Stimulated activated naive CD8-positive, alpha-beta T cell treated with anti-CD3 and anti-CD28 coated beads, Interleukin-15, Interleukin-2, amounts not matched to agents 100 U/mL and 50 U/mL, for 24 hours (primary cell): Measurements from ENCODE around the gene GRIK2.
"Not testable (repeated sequence)": the region's sequence is repeated elsewhere in the genome, so short reads cannot be mapped to it uniquely, and the experiment has no call there.

Experiments
- ATAC-seq: fragments of 150-1000 bp; cut with Tn5 transposase; one replicate; pipeline ENCODE4 v1.10.0; 2021
- DNase-seq: peaks from one replicate; pipeline ENCODE4 v3.0.0; 2021

Gene GRIK2

DNA sequence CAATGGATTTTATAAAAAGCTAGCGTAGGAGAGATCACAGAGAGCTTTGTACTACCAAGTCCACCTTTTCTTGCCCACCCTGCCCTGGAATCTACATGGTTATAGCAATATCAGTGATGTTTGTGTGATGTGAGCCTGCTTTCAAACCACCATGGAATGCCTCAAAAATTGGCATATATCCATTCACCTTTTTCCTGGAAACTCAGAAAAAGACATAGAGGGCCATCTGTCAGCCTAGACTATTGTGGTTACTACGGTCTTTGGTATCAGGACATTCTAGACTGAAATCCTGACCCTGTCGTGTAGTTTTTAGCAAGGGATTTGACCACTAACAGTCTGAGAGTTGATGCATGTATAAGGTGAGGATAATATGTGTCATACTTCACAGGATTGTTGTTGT, 239.6 kb downstream of the GRIK2 start:
- ATAC-seq (no peak), DNase-seq (no peak)

DNA sequence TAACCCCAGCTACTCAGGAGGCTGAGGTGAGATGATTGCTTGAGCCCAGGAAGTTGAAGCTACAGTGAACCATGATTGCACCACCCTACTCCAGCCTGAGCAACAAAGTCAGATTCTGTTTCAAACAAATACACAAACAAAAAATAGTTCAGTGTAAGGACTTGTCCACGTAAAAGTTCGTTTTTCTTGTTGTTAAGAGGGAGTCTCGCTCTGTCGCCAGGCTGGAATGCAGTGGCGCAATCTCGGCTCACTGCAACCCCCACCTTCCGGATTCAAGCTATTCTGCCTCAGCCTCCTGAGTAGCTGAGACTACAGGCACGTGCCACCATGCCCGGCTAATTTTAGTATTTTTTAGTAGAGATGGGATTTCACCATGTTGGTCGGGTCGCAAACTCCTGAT, 245.4 kb downstream of the GRIK2 start:
- ATAC-seq, DNase-seq: not testable (repeated sequence)

DNA sequence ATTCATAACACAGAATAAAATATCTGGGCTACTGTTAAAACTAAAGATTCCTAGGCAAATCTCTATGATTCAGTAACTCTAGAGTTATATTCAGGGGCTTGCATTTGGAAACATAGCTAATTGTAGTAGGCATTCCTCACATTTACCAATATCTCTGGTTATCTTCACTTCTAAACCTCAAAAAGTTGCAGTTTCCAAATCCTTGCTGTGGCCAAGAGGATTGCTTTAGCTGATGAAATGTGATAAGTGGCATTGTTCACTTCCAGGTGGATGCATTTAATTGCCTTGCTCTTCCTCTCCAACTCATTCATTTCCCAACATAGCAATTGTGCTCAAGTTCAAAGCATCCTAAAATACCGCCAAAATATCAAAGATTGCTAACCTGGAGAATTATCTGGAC, 246.6 kb downstream of the GRIK2 start:
- ATAC-seq (no peak), DNase-seq (no peak)

DNA sequence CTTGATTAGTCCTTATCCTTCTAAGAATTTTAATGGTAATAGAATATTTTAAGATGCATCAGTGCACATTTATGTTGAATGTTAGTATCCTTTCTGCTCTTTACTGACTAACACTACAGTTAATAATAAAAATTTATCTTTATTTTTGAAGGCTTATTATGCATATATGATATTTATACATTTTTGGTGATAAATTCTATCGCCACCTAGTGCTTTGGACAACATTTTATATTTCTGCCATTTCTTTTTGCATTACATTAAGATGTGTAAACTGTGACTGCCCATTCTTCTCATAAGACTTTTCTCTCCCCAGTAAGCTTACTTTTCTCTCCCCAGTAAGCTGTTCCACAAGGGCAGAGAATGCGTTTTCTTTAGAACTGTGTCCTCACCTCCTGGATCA, 252.3 kb downstream of the GRIK2 start:
- no peak for DNase-seq
- ATAC-seq: no peak

DNA sequence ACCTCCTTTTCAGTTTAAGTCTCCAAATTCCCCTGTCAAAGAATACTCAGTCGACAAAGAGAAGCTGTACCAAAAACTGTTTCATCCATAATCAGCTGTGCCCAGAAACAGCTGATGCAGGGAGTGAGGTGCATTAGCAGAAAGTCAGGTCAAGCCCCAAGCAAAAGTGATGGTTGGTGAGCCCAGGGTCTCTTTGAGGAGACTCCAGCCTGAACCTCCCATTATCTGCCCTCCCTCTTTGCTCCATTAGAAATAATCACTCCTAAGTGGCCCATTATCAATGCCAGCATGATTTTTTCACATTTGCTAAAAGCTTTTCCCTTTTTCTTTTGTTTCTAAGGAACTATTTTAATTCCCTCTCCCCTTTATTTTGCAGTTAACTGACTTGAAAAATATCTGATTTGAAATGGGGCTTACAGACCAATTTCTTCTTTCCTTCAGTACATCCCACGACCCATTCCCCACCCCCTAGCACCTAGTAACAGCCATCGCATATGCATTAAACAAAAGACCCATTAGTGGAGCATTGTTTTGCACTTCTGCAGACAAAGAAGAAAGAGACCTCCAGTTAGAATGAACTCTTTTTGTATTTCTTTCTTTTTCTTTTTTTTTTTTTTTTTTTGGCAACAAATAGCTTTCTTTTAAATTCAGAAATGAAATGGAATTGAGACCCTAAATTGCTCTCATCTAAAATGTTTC, 257.0 kb downstream of the GRIK2 start:
- DNase-seq: no peak
- ATAC-seq: no peak

DNA sequence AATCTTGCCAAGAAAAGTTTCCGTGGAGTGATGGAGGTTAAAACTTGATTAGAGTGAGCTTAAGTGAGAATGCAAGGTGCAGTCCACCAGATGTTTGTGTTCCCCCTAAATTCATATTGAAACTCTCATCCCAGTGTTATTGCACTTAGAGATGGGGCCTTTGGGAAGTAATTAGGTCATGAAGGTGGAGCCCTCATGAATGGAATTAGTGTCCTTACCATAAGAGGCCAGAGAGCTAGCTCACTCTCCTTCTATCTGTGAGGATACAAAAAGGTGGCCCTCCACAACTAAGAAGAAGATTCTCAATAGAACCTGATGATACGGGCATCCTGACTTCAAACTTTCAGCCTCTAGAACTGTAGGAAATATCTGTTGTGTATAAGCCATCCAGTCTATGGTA, 258.6 kb downstream of the GRIK2 start:
- ATAC-seq (no peak), DNase-seq (no peak)

DNA sequence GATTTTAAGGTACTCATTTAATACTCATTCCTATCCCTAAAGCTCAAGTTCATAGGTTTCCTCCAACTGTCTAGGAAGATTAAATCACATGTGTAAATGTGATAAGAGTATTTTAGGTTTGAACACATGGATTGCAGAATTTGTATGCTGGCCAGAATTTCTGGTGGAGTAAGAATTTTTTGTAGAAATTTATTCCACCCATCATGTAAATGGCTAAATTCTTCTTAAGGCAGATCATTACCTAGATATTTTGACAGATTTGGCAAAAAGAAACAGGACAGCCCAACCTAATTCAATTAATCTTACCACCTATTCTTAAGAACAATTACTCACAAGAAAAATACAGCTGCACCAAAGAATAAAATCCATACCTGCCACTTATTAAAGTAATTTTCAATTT, 261.6 kb downstream of the GRIK2 start:
- DNase-seq (no peak), ATAC-seq (no peak)

DNA sequence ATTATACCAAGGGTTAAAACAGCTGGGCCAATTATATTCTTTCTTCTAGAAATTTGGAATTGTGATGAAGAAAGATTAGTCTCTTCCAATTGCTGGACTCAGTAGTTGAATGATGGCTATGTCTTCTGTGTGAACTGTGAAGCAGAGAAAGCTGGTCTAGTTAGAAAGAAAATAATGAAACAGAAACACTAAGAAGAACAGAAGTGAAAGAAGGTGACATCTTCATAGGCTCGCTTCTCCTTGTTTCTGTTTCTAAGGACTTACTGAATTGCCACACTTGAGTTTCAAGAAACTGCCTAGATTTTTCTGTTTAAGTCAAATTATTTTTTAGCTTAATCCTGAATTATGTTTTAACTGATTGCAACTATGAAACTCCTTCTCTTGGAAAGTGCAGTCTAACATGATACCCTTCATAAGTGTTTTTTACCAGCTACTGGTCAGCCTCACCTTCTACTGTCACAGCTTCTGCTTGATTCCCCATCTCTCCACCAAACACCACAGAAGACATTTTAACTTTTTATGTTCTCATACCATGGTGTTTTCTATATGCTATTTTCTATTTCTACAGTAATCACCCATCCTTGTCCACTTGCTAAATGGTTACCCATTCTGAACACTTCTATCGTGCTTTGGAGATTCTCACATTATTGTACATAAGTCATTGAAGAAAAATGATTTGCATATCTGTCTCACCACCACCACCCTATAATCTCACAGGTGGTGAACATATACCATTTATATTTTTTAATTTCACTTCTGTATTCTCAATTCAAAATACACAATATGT, 268.8 kb downstream of the GRIK2 start:
- no peak for ATAC-seq
- no peak for DNase-seq

DNA sequence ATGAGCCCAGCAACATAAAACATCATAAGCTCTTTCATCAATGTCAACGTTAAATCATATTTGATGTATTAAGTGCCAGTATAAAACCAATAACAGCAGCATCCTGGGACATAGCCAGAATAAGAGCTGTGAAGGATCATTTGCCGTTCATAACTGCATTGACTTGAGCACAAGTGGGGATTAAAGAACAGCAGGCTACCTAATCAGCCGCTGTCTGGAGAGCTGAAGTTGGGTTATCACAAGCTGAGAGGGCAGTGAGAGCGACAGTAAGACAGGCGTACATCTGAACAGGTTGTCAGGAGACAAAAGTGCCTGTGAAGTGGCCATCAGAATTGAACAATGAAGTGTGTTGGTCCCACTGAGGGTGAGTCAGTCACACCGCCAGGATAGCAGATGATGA, 269.6 kb downstream of the GRIK2 start:
- DNase-seq (no peak), ATAC-seq (no peak)

DNA sequence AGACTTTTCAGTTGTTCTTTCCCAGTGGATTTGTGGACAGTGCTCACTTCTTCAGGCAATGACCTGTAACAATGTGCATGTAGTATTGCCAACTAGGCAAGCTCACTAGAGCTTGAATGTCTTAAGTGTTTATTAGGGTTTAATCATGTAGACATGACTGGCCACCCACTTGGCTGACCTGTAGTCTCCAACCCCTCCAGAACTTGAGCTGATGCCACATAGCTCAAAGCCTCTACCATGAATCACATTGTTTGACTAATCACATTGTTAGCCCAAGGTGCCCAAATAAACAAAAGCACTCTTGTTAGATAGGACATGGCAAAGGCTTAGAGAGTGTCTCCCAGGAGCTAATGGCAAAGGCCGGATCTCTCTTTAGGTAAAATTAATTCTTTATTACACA, 272.7 kb downstream of the GRIK2 start:
- DNase-seq: no peak
- no peak for ATAC-seq

DNA sequence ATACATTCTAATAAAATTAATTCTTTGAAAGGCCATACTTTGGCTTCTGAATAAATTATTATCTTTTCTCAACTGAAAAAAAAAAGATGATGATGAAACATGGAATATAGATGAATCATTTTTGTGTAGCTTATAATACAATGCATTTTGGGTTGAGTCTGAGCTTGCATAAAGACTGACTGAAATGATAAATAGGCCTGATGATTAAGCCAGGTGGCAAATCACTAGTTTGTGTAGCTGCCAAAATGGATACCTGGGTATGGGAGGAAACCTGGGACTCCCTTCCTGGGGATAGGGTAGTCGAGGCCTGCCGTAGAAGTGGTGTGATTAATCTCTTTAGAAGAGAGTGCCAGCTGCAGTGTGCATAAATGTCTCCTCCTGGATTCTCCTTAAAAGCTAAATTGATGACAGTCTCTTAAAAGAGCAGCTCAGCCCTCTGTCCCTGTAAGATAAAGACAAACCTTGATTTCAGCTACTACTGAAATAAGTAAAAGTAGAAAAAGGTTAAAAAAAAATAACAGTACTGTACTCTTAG, 275.1 kb downstream of the GRIK2 start:
- no peak for ATAC-seq
- DNase-seq: no peak

DNA sequence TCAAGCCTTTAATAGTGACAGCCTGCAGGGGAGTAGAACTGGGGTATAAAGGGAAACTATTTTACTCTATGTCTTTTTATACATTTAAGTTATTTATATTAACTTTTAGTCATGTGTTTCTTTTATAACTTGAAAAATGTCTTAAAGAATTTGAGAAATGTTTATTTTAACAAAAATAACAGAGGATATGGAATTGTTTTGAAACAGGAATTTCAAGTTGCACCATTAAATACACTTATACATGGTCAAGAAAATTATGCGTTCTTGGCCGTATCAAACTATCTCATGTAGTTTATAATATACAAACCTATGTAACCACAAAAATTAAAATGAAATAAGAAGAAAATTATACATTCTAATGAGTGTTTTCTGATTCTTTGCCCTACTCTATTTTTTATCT, 282.7 kb downstream of the GRIK2 start:
- no peak for ATAC-seq
- no peak for DNase-seq

DNA sequence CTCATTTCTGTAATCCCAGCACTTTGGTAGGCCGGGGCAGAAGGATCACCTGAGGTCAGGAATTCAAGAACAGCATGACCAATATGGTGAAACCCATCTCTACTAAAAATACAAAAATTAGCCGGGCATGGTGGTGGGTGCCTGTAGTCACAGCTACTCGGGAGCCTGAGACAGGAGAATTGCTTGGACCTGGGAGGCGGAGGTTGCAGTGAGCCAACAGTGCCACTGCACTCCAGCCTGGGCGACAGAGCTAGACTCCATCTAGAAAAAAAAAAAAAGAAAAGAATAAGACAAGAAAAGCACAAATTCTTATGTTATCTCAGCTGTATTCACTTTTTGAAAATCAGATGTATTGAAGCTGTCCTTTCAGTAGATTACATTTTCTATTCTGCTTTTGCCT, 289.4 kb downstream of the GRIK2 start:
- no peak for ATAC-seq
- DNase-seq: no peak

DNA sequence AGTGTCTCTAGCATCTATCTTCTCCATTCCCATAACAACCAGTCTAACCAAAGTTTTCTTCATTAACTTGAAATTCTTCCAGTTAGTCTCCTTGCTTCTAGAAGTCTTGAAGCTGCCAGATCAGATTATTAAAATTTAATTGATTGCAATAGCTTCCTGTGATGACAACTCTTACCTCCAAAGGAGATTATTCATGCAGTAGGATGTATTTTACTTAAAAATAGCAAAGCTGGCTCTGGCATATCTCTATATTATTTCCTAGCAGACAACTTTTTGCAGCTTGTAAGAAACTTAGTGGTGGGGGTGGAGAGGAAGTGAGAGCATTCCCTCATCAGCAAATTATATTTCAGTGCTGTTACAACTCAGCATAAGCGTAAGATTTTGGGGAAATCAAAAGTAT, 290.4 kb downstream of the GRIK2 start:
- ATAC-seq: no peak

DNA sequence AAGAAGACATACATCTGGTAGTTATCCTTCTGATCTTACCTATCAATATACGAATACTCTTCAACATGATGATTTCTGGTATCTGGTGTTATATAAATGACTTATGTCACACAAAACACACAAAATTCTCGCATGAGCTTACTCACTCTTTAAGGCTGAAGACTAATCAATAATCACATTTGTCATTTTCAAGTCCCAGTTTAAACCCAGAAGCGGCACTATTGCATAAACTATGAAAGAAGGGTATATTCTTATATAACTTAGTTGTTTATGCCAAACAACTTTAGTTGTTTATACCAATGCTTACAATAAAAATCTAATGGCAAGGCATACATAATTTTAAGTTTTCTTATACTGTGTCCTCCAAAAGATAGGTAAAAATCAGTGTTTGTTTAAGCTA, 293.1 kb downstream of the GRIK2 start:
- no peak for DNase-seq

More for the DNA sequence above, 290.4 kb downstream of the GRIK2 start:
- DNase-seq: no peak

DNA sequence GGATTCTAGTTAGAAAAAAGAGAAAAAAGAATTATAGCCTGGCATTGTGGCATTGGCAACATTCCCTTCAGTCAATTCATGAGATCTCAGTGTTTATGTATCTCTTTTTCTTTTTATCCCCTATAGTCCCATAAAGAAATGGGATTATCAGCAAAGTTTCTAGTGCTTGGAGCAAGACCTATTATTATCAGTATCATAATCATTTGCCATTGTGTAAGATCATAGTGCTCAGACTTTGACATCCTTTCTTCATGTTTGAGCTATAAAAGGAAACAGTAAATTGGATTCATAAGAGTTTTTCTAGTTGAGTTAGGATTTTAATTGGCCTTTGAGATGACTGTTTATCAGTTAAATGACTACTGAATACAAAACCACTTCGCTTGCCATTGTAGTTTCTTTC, 295.6 kb downstream of the GRIK2 start:
- ATAC-seq (no peak), DNase-seq (no peak)

More for the DNA sequence above, 293.1 kb downstream of the GRIK2 start:
- no peak for ATAC-seq

DNA sequence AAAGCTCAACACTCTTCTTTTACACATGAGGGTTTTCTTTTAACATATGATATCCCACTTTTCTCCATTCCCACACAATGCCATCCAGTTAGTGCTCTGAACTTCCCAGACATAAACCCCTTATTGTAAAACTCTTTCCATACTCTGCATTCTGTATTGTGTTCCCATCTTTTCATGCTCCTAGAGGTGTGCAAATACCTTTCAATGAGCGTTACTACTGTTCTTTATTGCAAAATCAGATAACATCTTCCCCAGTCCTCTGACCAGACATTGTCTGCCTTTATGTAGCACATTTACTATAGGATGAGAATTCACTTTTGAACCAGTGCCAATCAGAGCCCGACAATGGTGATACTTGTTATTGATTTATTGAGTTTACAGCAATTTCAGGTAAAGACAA, 296.2 kb downstream of the GRIK2 start:
- ATAC-seq: no peak
- DNase-seq: no peak

DNA sequence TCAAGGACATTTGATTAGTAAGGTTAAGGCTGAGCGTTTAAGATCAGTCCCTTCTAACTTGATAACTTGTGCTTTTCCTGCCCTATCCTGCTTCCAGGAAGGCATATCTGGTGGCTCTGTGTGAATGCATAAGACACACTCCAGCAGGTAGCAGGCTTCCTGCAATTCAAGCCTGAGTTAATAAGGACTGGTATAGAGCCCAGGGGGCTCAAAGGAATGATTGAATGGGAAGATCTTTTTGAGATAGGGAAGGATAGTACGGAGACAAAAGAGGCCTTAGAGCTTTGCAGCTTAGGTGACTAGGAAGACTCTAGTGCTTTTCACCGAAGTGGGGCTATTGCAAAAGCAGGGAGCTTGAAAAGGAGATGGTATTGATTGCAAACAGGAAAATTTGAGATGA, 307.1 kb downstream of the GRIK2 start:
- ATAC-seq (no peak), DNase-seq (no peak)

DNA sequence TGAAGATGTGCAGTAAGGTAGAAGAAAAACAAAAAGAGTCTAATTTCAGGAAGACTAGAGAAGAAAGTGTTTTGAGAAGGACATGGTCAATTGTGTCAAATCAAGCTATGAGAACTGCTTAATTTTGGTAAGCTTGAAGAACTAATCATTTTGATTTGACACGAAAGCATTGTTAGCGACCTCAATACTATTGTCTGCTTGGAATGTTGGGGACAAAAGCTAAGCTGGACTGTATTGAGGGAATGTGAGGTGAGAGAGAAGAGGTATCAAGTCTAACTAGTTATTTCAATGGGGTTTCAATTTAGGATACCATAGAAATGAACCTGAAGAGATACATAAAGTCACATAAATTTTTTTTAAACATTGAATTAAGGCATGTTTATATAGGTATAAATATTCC, 309.8 kb downstream of the GRIK2 start:
- no peak for DNase-seq
- ATAC-seq: no peak

DNA sequence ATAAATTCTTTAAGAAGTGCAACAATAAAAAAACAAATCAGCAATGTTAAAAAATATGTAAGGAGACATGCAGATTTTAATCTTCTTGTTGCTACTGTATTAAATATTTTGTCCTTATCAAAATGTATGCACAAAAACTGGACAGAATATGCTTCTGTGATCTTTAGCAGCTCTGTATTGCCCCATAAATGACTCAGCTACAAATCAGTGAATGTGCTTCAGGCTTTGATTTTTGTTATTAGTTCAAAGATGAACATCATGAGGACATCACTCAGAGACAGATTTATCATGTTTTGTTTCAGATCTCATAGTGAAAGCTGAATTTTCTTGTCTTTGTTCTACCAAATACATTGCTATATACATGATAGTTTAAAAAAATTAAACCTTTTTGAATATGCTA, 312.4 kb downstream of the GRIK2 start:
- ATAC-seq: no peak
- no peak for DNase-seq

DNA sequence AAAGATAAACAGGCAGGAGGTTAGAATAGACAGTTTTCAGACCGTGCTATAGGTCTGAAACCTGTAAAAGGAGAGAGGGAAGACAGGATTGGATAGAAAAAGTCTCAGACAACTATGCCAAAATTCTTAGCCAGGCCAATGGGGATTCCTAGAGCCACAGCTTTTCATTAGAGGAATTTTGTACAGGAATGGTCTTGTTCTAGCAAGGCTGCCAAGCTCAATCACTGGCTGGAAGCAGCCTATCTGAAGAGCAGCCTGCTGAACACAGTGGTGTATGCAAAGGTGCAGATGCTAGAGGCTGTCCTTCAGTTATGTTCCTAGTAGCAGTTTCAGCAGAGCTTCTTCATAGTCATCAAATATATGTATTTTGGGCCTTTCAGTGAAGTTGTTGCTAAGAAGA, 313.1 kb downstream of the GRIK2 start:
- ATAC-seq (no peak), DNase-seq (no peak)

DNA sequence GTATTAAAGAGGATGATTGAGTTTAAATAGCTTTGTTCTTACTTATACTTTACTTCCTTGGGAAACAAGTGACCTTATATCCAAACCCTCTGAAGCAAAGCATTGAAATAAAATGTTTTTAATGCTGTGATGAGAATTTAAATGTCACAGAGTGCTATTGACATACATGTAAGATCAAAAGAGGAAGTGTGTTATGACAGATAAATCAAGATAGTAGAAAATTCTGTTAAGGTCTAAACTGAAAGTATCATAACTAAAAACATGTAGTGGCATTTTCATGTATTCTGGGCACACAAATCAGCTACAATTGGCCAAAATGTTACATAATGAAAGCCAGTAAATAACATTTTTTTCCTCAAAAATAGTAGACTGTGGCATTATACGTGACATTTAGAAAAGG, 318.0 kb downstream of the GRIK2 start:
- DNase-seq (no peak), ATAC-seq (no peak)

DNA sequence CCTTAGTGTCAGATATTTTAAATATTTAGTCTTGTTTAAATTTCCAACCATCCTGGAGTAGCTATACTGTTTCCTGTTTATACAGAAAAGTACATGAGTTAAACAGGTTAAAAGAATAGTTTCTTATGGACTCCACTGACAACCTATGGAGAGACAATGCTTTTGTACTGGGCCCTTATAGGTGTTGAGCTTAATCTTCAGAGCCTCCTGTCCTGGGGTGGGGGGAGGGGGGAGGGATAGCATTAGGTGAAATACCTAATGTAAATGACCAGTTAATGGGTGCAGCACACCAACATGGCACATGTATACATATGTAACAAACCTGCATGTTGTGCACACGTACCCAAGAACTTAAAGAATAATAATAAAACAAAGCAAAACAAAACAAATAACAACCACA, 322.9 kb downstream of the GRIK2 start:
- ATAC-seq (no peak), DNase-seq (no peak)

DNA sequence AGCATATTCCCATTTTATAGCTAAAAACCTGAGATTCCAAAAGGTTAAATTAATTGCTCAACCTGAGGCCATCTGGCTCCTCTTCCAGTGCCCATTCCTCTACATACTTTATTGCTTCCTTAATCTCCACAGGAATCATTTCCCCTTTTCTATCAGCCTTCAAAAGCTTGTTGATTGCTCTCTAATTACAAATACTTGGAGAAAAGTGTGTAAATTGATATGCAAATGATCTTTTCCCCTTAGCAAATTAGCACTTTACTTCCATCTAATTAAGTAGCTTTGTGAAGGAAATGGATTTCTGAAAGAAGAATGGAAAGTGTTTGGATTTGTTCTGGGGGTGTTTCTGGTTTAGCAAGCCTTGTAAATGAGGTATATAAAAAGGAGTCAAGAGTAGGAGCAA, 323.3 kb downstream of the GRIK2 start:
- DNase-seq (no peak), ATAC-seq (no peak)
